Caco-2 (cell line): Measurements from ENCODE around the gene CHST12. TPM values are rescaled to one million over a fixed set of nuclear protein-coding genes. Genes with fewer than 3 reads are reported as not detected.

Experiments
- BruUV-seq: library from RNA; stranded (reverse); fragments of 400-500 nt; replicated peaks from 2 replicates; lab custom pipeline; 2021; lab: Mats Ljungman, UMichigan
- CTCF ChIA-PET: fragments of 300-600 bp; sonication (Branson Sonifier 250); formaldehyde crosslinking; loops from one replicate; lab custom pipeline; 2022; ENCODE audit warnings: antibody characterized with exemption; lab: Charles Lee
- POLR2A ChIA-PET: fragments of 300-600 bp; sonication (Branson Sonifier 250); formaldehyde crosslinking; loops from one replicate; lab custom pipeline; 2022; ENCODE audit warnings: antibody characterized with exemption; lab: Charles Lee
- DNase-seq, 2 experiments: peaks; one replicate each; pipeline versions ENCODE4 v3.0.0 to v3.0.0-alpha.2; 2020 to 2022
- H3K27me3 ChIP-seq: replicated peaks from 2 replicates; pipeline ENCODE4 v1.6.0; 2011; ENCODE audit warnings: low read length; ENCODE audit not compliant: control insufficient read depth, insufficient read depth
- H3K36me3 ChIP-seq: 2 replicates; pipeline ENCODE4 v1.5.1; 2011; ENCODE audit warnings: low read length; ENCODE audit not compliant: control insufficient read depth, insufficient read depth
- H3K4me1 ChIP-seq: fragments of 250-450 bp; sonication (Bioruptor Pico); 2 replicates; pipeline ENCODE4 v1.5.1; 2020; ENCODE audit warnings: mild to moderate bottlenecking
- H3K4me3 ChIP-seq: 2 replicates; pipeline ENCODE4 v1.5.1; 2011; ENCODE audit warnings: low read depth, mild to moderate bottlenecking, control low read depth, low read length
- H3K9me3 ChIP-seq: fragments of 250-450 bp; sonication (Bioruptor Pico); 2 replicates; pipeline ENCODE4 v1.5.1; 2020; ENCODE audit warnings: mild to moderate bottlenecking, moderate library complexity
- H3K27ac Mint-ChIP-seq: one replicate; pipeline ENCODE4 v1.8.0; 2022; ENCODE audit warnings: mixed read lengths; ENCODE audit not compliant: unreplicated experiment
- H3K27me3 Mint-ChIP-seq: one replicate; pipeline ENCODE4 v1.8.0; 2022; ENCODE audit warnings: mixed read lengths; ENCODE audit not compliant: insufficient read depth, unreplicated experiment
- H3K36me3 Mint-ChIP-seq: one replicate; pipeline ENCODE4 v1.8.0; 2022; ENCODE audit warnings: mild to moderate bottlenecking, mixed read lengths; ENCODE audit not compliant: insufficient read depth, unreplicated experiment
- H3K4me1 Mint-ChIP-seq: one replicate; pipeline ENCODE4 v1.8.0; 2022; ENCODE audit warnings: low read depth, mixed read lengths; ENCODE audit not compliant: unreplicated experiment
- H3K4me3 Mint-ChIP-seq: one replicate; pipeline ENCODE4 v1.8.0; 2022; ENCODE audit warnings: mild to moderate bottlenecking, moderate library complexity, mixed read lengths; ENCODE audit not compliant: unreplicated experiment
- H3K9me3 Mint-ChIP-seq: one replicate; pipeline ENCODE4 v1.8.0; 2022; ENCODE audit warnings: mixed read lengths; ENCODE audit not compliant: unreplicated experiment
- intact Hi-C: fragments of 100-400 bp; cut with micrococcal nuclease; formaldehyde crosslinking; loops from one replicate; pipeline ENCODE4 v1.10.0; 2022; ENCODE audit not compliant: unreplicated experiment
- total RNA-seq: library from RNA; stranded (reverse); gene quantifications from 2 replicates; pipeline ENCODE4 v1.2.3, GENCODE V29; 2022
- TF ChIP-seq, protein P1 (sequence below), 2 experiments: fragments of 200-600 bp in 1 of 2; IDR thresholded peaks; 1 replicate in 1 of 2; 2 replicates in 1 of 2; pipeline versions ENCODE4 v1.5.1 to v1.8.0; 2011 to 2022; ENCODE audit warnings: antibody characterized with exemption in 1 of 2, control low read depth in 1 of 2, inconsistent platforms in 1 of 2, low read depth in 1 of 2, low read length in 1 of 2, mild to moderate bottlenecking in 1 of 2, moderate library complexity in 1 of 2; ENCODE audit not compliant: insufficient read depth in 1 of 2, severe bottlenecking in 1 of 2, unreplicated experiment in 1 of 2

CHST12 gene
- total RNA-seq, 1 experiment from 2014 or later, result 28.0 TPM

DNA sequence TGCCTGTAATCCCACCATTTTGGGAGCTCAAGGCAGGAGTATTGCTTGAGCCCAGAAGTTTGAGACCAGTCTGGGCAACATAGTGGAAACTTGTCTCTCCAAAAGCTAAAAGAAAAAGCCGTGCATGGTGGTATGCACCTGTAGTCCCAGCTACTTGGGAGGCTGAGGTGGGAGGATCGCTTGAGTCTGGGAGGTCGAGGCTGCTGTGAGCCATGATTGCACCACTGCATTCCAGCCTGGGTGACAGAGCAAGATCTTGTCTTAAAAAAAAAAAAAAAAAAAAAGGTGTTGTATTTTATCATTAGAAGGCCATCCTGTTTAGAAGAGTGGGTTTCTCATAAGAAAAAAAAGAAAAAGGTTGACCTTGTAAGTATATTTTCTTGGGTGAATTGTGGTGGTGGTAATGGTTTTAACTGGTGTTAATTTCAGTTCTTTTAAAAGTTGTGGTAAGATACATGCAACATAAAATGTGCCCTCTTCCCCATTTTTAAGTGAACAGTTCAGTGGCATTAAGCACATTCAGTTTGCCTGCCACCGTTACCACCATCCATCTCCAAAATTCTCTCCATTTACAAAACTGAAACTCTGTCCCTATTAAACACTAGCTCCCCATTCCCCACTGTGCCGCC is 38.1 kb downstream of the CHST12 start:
- BruUV-seq, result no TSS peak
- peak overlapping the region; percentile 95 for H3K27ac Mint-ChIP-seq
- Histone ChIP-seq H3K27me3 (no peaks in the 10 kb centered on the region), H3K36me3 (peaks cover 5% of the 10 kb centered on the region), H3K4me1 (peaks cover 53% of the 10 kb centered on the region), H3K9me3 (no peaks in the 10 kb centered on the region; the same call in 1 of the 2 replicates), H3K4me3 (no peak overlapping the region)
- ChIA-PET CTCF (interaction anchor here (0.6 to 2.0 kb wide), 5 partner anchors 10 to 155 kb away, joined by 3 to 11 read pairs (median 5); partner anchors contain the start of gene CHST12), POLR2A (interaction anchor here (0.7 kb wide), 1 partner anchor 23 kb away, joined by 4 read pairs; no protein-coding TSS in a partner anchor)
- H3K36me3 Mint-ChIP-seq, result peaks cover 30% of the 10 kb centered on the region
- peak in 1 of 2 experiments; percentile 19 for DNase-seq
- H3K9me3 Mint-ChIP-seq, result no peaks in the 10 kb centered on the region
- H3K27me3 Mint-ChIP-seq, result no peaks in the 10 kb centered on the region
- intact Hi-C loops, result loop anchor here (2.0 kb wide), 1 partner anchor 39 kb away; the partner anchor contains the start of gene CHST12
- peak overlapping the region; percentile 65 for H3K4me3 Mint-ChIP-seq
- peaks cover 42% of the 10 kb centered on the region for H3K4me1 Mint-ChIP-seq
- TF ChIP-seq, protein P1, sequence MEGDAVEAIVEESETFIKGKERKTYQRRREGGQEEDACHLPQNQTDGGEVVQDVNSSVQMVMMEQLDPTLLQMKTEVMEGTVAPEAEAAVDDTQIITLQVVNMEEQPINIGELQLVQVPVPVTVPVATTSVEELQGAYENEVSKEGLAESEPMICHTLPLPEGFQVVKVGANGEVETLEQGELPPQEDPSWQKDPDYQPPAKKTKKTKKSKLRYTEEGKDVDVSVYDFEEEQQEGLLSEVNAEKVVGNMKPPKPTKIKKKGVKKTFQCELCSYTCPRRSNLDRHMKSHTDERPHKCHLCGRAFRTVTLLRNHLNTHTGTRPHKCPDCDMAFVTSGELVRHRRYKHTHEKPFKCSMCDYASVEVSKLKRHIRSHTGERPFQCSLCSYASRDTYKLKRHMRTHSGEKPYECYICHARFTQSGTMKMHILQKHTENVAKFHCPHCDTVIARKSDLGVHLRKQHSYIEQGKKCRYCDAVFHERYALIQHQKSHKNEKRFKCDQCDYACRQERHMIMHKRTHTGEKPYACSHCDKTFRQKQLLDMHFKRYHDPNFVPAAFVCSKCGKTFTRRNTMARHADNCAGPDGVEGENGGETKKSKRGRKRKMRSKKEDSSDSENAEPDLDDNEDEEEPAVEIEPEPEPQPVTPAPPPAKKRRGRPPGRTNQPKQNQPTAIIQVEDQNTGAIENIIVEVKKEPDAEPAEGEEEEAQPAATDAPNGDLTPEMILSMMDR (IDR thresholded peaks at IDR 0.05; ENCODE audit: insufficient read depth in 1 of 2, low read depth in 1 of 2, low read length in 1 of 2, severe bottlenecking in 1 of 2, unreplicated experiment in 1 of 2), result no peak

DNA sequence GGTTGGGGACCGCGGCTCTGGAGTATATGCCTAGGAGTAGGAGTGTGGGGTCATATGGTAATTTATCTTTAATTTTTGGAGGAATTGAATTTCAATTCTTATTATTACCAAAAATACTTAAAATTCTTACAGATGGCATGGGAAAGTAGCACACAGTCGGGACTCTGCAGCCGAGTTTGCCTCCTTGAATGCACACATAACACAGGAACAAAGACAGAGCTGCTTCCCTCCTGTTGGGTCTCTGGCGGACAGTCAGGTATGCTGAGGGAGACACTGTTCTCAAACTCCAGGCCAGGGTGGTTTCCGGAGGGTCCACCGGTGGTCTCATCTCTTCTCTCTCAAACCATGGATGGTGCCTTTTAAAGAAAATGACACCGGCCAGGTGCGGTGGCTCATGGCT is 40.1 kb downstream of the CHST12 start:
- BruUV-seq, result no TSS peak
- DNase-seq, result no peak
- ChIA-PET POLR2A (no interaction called here), CTCF (no interaction called here)
- Histone ChIP-seq H3K4me3 (no peak overlapping the region), H3K27me3 (no peaks in the 10 kb centered on the region), H3K36me3 (peaks cover 2% of the 10 kb centered on the region), H3K4me1 (peaks cover 38% of the 10 kb centered on the region), H3K9me3 (no peaks in the 10 kb centered on the region; the same call in 1 of the 2 replicates)
- Mint-ChIP-seq H3K36me3 (peaks cover 30% of the 10 kb centered on the region), H3K4me1 (peaks cover 30% of the 10 kb centered on the region), H3K9me3 (no peaks in the 10 kb centered on the region), H3K4me3 (no peak overlapping the region), H3K27ac (no peak overlapping the region), H3K27me3 (no peaks in the 10 kb centered on the region)
- intact Hi-C loops, result no loop called here
- TF ChIP-seq, protein P1 (IDR thresholded peaks at IDR 0.05; ENCODE audit: insufficient read depth in 1 of 2, low read depth in 1 of 2, low read length in 1 of 2, severe bottlenecking in 1 of 2, unreplicated experiment in 1 of 2), result no peak

DNA sequence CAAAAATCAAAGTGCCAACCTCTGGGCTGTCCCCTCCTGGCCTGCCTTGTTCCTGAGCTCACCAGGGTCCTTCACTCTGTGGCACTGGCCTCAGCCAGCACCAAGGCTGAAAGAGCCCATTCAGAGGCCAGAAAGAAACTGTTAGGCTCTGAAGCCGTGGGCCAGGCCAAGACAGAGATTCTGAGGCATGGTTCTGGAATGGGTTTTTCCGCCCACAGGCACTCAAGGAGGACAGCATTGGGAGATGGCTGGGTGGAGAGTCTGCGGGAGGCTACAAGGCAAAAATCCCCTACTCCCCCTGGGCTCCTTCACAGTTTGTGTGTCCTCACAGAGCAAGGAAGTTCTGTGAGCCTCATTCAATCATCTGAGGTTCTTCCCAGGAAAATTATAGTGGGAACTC is 41.1 kb downstream of the CHST12 start:
- TF ChIP-seq, protein P1 (IDR thresholded peaks at IDR 0.05; ENCODE audit: insufficient read depth in 1 of 2, low read depth in 1 of 2, low read length in 1 of 2, severe bottlenecking in 1 of 2, unreplicated experiment in 1 of 2), result no peak
- Histone ChIP-seq H3K27me3 (no peaks in the 10 kb centered on the region), H3K36me3 (peaks cover 2% of the 10 kb centered on the region), H3K4me1 (peaks cover 28% of the 10 kb centered on the region), H3K9me3 (no peaks in the 10 kb centered on the region; the same call in 1 of the 2 replicates), H3K4me3 (no peak overlapping the region)
- BruUV-seq, result no TSS peak
- no peaks in the 10 kb centered on the region for H3K27me3 Mint-ChIP-seq
- no peak overlapping the region for H3K4me3 Mint-ChIP-seq
- no peak for DNase-seq
- H3K27ac Mint-ChIP-seq, result peak overlapping the region; percentile 45
- no peaks in the 10 kb centered on the region for H3K9me3 Mint-ChIP-seq
- POLR2A ChIA-PET, result interaction anchor here (0.6 kb wide), 2 partner anchors 14 to 44 kb away, joined by 3 to 7 read pairs; no protein-coding TSS in a partner anchor
- intact Hi-C loops, result no loop called here
- H3K4me1 Mint-ChIP-seq, result peaks cover 23% of the 10 kb centered on the region
- CTCF ChIA-PET, result interaction anchor here (0.6 kb wide), 1 partner anchor 1370 kb away, joined by 4 read pairs; no protein-coding TSS in a partner anchor
- peaks cover 34% of the 10 kb centered on the region for H3K36me3 Mint-ChIP-seq
